HepG2 (cell line): ENCODE data around the gene CHD9NB. TPM values are rescaled to one million over a fixed set of nuclear protein-coding genes. Genes with fewer than 3 reads are reported as not detected.

Source experiments
- ATF4 ChIP-seq, 2 experiments: fragments of 450-650 bp in 1 of 2; sonication (generic) in 1 of 2; formaldehyde crosslinking; IDR thresholded peaks; 2 replicates each; pipeline versions ENCODE4 v1.5.0 to v1.8.0; 2020 to 2022; ENCODE audit warnings: mild to moderate bottlenecking in 1 of 2, missing genetic modification reagents in 1 of 2
- HNRNPUL1 ChIP-seq: fragments of 200-400 bp; formaldehyde crosslinking; IDR thresholded peaks from 2 replicates; pipeline ENCODE4 v1.6.1; 2017; ENCODE audit warnings: low read depth, mild to moderate bottlenecking, low read length, moderate library complexity
- KIAA2018 ChIP-seq: sonication (generic); formaldehyde crosslinking; IDR thresholded peaks from 2 replicates; pipeline ENCODE4 v1.5.0; 2020; ENCODE audit warnings: mild to moderate bottlenecking, missing genetic modification reagents, borderline replicate concordance
- THRA ChIP-seq: sonication (generic); formaldehyde crosslinking; IDR thresholded peaks from 2 replicates; pipeline ENCODE4 v1.4.0; 2020; ENCODE audit warnings: missing genetic modification reagents, borderline replicate concordance
- THYN1 ChIP-seq: sonication (generic); formaldehyde crosslinking; IDR thresholded peaks from 2 replicates; pipeline ENCODE4 v1.8.1; 2023; ENCODE audit warnings: low read depth, mild to moderate bottlenecking, moderate library complexity, missing genetic modification reagents, borderline replicate concordance
- USF2 ChIP-seq, 2 experiments: sonication (generic) in 1 of 2; formaldehyde crosslinking in 1 of 2; IDR thresholded peaks; 2 replicates each; pipeline versions ENCODE4 v1.5.1 to v1.6.1; 2011 to 2020; ENCODE audit warnings: borderline replicate concordance in 1 of 2, low read depth in 1 of 2, low read length in 1 of 2, mild to moderate bottlenecking in 1 of 2, missing genetic modification reagents in 1 of 2, moderate library complexity in 1 of 2
- ZBTB25 ChIP-seq: IDR thresholded peaks from 2 replicates; pipeline ENCODE4 v1.6.1; 2018; ENCODE audit warnings: missing genetic modification reagents
- ZNF33B ChIP-seq: sonication (generic); formaldehyde crosslinking; IDR thresholded peaks from 2 replicates; pipeline ENCODE4 v1.5.1; 2020; ENCODE audit warnings: mild to moderate bottlenecking, missing genetic modification reagents
- ZNF558 ChIP-seq: sonication (generic); formaldehyde crosslinking; IDR thresholded peaks from 2 replicates; pipeline ENCODE4 v1.9.0; 2022; ENCODE audit warnings: mild to moderate bottlenecking, missing genetic modification reagents, borderline replicate concordance
- ZNF614 ChIP-seq: IDR thresholded peaks from 2 replicates; pipeline ENCODE4 v1.6.1; 2018; ENCODE audit warnings: missing biosample characterization, missing genetic modification reagents, inconsistent platforms, borderline replicate concordance
- polyA plus RNA-seq, 8 experiments: library from polyadenylated mRNA; depleted of rRNA in 3 of 8; stranded (reverse) in 7 of 8; unstranded in 1 of 8; fragments of >200 nt; fragmentation: Illumina TruSeq in 4 of 8; extraction: Trizol in 4 of 8; gene quantifications; 2 replicates each; pipeline versions ENCODE4 v1.2.1 to v1.2.3, GENCODE V29; 2011 to 2016; ENCODE audit warnings: low read depth in 4 of 8, missing spikeins in 1 of 8, mixed read lengths in 1 of 8; ENCODE audit not compliant: insufficient read depth in 1 of 8
- total RNA-seq, 5 experiments: library from RNA; depleted of rRNA; stranded (reverse); fragments of >200 nt; fragmentation: Illumina TruSeq; extraction: Trizol; gene quantifications; 2 replicates each; pipeline ENCODE4 v1.2.3, GENCODE V29; 2016; ENCODE audit warnings: low read depth in 1 of 5

CHD9NB gene
- total and polyA plus RNA-seq, 2 of the 13 experiments (the other 11 are each of a cell fraction or from before 2014, with no cell fraction given): 0.17 to 0.18 TPM

- TF ChIP-seq ZNF614 (CRISPR knock-in tag) (0 out of 2 replicates have a peak, but pooled peaks have one; percentile 17), THYN1 (CRISPR knock-in tag) (no peak), ATF4 (CRISPR knock-in tag; IDR thresholded peaks at IDR 0.05) (peak in 1 of 2 experiments; percentile 51; a peak in 2 of 4 replicates), THRA (CRISPR knock-in tag) (no peak), ZNF558 (CRISPR knock-in tag) (no peak), USF2 (IDR thresholded peaks at IDR 0.05; ENCODE audit: low read depth, low read length) (0 out of 2 replicates have a peak, but pooled peaks have one; percentile 38), USF2 (CRISPR knock-in tag; IDR thresholded peaks at IDR 0.05; ENCODE audit: borderline replicate concordance) (peak; percentile 81; the same call in 1 of the 2 replicates), HNRNPUL1 (no peak), ZNF33B (CRISPR knock-in tag) (no peak), KIAA2018 (no peak), ZBTB25 (CRISPR knock-in tag) (no peak)
Observed at GRCh38 chr16:53099318-53100130, 46.8 kb upstream of the CHD9NB start (continued).
